Hematopoietic multipotent progenitor cell treated with erythropoietin and hydrocortisone succinate and interleukin-3 and kit ligand, for 8 days (in vitro differentiated cells): ENCODE measurements around the gene CSNK1D.
"Not testable (repeated sequence)": the region's sequence is repeated elsewhere in the genome, so short reads cannot be mapped to it uniquely, and the experiment has no call there.

Experiments
- DNase-seq: peaks from one replicate; pipeline ENCODE4 v3.0.0-alpha.2; 2015

The CSNK1D gene

DNA sequence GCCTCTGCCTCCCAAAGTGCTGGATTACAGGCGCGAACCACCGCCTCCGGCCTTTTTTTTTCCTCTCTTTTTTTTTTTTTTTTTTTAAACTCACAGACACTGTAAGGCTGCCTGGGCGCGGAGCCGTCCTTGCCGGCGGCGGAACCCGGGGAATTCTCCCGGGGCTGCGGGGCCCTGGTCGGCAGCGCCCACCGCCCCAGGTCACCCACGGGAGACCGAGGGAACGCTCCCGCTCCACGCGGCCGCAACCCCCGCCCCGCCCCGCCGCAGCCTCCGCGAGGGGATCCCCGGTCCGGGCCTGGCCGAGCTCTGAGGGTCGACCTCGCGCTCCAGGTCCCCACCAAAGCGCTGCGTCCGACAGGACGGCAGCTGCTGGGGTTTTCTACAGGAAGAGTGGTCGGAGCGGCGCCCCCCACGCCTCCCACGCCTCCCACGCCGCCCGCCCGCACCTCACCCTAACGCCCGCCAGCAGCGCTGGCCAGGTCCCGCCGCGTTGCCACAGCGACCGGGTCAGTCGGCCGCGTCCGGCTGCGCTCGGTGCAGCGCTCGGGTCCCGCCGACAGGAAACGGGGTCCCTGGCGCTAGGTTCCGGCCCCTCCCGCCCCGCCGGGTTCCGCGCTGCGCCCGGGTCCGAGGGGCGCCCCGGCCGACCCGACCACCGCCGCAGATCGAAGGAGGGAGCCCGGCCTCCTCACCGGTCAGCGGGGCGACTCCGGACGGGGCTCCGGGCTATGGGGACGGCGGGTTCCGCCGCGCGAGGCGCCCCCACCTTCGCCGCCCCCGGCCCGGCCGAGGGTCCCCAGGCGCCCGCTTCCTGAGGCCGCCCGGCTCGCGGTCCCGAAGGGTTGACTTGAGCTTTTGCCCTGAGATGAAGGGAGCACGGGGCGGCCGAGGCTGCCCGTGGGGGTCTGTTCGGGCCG, 60.9 kb downstream of the CSNK1D start, which contains the start of gene CCDC57:
Gene CCDC57, minus strand, starts transcription at position 512 of the 920 bp plus-strand sequence. CDS start 10,898 bp downstream, outside the sequence.
- DNase-seq = peak; percentile 76

DNA sequence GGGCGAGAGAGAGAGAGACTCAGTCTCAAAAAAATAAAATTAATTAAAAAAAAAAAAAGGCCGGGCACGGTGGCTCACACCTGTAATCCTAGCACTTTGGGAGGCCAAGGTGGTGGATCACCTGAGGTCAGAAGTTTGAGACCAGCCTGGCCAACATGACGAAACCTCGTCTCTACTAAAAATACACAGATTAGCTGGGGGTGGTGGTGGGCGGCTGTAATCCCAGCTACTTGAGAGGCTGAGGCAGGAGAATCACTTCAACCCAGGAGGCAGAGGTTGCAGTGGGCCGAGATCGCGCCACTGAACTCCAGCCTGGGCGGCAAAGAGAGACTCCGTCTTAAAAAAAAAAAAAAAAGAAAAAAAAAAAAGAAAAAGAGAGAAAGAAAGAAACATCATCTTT, 62.8 kb downstream of the CSNK1D start:
- DNase-seq = not testable (repeated sequence)

GRCh38 chr17:82205720-82206508, 67.6 kb downstream of the CSNK1D start:
- peak; percentile 91 for DNase-seq

DNA sequence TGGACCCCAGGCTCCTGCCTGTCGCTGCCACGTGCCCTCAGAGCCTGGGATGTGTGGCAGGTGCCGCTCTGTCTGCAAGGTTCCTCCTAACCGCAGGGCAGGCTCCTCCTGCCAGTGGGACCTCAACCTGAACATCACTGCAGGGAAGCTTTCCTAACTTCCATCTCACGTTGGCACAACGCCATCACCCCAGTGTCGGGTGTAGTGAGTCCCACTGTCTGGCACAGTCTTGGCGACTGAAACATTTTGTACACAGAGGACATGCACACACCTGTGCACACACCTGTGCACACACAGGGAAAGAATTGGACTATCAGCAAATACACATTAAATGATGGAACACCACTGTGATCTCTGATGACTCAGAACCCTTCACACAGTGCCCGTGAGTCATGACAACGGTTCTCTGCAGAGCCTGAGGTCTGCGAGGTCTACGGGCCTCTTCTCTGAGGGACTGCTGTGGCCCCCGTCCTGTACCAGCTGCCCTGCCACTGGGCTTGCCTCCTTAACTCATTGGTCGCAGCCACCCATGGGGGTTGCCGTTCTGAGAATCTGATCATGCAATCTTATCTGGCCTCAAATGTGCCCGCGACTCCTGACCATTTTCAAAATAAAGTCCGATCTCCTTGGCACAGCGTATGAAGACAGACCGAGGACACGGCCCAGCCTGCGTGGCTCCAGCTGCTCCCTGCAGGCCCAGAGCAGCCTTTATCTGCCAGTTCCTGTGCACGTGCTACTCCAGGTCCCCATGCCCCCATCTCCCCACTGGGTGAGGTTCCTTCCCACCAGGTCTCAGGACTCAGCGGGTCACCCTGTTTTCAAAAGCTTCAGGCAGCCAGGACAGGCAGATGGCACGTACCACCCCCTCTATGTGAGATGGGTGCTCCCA, 68.4 kb downstream of the CSNK1D start:
- DNase-seq = peak; percentile 72

DNA sequence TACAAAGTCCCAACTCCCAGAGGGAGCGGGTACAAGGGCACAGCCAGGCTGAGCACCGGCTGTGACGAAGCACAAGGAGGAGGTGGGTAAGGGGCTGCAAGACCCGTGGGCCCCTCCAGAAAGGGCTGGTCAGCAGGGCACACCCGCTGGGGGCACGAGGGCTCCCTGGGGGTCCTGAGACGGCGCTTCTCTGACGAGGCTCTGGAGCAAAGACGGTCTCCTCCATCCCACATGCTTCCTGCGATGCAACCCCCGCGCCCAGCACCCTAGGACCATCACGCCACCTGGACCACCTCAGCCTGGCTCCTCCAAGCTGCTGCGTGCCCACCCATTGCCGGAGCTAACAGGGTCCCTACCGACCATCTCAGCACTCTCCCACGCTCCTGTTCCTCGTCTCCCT, 69.6 kb downstream of the CSNK1D start:
- DNase-seq = no peak

DNA sequence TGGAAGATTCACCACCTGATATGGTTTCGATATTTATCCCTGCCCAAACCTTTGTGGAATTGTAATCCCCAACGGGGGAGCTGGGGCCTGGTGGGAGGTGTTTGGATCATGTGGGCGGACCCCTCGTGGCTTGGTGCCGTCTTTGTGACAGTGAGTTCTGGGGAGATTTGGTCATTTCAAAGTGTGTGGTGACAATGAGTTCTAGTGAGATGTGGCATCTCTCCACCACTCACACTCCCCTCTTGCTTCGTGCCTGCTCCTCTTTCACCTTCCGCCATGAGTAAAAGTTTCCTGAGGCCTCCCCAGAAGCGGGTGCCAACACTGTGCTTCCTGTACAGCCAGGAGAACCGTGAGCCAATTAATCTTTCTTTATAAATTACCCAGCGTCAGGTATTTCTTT, 70.5 kb downstream of the CSNK1D start:
- no peak for DNase-seq

DNA sequence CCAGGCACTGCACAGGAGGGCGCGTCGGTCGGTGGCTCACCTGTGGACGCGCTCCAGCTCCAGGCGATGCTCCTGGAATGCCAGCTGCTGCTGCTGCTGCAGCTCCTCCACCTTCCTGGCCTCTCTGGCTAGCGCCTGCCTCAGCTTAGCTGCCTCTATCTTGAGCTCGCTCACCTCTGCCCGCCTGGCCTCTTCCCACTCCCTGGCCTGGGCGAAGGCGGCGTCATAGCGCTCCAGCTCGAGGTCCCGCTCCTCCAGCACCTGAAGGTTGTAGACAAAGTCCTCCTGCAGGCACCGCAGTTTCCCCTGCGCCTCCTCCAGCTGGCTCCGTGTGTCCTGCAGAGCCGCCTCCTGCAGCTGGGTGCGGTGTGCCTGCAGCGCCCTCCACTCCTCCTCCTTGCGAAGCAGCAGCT, 72.0 kb downstream of the CSNK1D start:
- no peak for DNase-seq

- peak; percentile 83 for DNase-seq
Observed at GRCh38 chr17:82200743-82201497, 72.6 kb downstream of the CSNK1D start.

DNA sequence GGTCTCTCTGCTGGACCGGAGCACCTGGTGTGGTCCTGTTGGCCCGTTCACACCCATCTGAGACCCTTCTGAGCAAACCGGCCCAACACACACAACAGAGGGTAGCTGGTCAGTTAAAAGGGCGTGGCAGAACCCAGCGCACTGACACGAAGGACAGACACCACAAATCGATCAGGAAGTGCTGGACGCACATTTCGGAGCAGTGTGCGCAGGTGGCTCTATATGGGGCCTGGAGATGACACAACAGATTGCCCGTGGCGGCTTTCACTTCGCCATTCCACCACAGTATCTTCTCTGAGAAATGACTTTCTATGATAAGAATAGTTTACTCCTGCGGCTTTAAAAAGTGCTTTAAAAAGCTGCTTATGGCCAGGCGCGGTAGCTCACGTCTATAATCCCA, 73.4 kb downstream of the CSNK1D start:
- DNase-seq = no peak

GRCh38 chr17:82199496-82199895, 74.0 kb downstream of the CSNK1D start:
- no peak for DNase-seq

- DNase-seq = no peak
Observed at GRCh38 chr17:82198092-82198491, 75.4 kb downstream of the CSNK1D start.

DNA sequence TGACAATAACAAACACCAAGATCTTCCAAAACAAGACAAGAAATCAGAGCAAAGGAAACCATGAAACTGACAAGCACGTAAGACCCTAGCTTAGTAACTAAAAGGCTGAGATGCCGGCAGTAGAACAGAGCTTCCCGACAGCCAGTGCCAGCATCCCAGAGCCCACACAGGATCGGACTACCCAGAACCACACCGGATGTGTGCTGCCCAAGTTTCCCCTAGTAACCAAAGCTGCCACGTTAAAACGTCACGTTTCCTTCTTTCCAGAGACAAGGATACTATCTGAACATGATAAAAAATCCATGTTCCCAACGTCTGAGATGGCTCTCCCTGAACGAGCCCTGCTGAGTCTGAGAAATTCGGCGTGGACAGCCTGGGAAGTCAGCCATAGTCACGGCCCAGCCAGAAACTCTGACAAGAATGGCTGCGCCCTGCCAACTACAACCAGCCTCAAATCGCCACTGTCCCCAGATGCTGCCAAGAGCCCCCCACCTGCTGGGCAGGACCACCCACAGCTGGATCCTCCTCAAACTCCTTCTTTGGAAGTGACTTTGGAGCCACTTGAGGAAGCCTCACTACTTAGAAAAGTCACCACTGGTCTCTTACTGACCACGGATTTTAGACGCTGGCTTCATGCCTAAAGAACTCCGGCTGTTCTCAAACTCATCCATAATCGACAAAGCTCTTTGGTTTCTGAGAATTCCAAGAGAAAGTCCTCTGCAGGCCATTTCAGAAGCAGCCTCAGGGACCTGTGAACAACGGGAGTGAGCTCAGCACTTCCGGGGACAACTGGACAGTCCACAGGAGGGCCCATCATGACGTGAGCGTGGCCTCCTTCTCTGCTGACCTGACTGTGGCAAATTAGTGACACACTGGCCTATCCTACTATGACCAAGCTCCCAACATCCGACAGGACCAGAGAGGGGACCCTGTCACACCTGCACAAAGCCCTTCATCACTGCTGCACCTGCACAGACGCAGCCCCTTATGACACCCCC, 77.5 kb downstream of the CSNK1D start:
- DNase-seq = no peak

GRCh38 chr17:82194765-82195164, 78.7 kb downstream of the CSNK1D start:
- no peak for DNase-seq

DNA sequence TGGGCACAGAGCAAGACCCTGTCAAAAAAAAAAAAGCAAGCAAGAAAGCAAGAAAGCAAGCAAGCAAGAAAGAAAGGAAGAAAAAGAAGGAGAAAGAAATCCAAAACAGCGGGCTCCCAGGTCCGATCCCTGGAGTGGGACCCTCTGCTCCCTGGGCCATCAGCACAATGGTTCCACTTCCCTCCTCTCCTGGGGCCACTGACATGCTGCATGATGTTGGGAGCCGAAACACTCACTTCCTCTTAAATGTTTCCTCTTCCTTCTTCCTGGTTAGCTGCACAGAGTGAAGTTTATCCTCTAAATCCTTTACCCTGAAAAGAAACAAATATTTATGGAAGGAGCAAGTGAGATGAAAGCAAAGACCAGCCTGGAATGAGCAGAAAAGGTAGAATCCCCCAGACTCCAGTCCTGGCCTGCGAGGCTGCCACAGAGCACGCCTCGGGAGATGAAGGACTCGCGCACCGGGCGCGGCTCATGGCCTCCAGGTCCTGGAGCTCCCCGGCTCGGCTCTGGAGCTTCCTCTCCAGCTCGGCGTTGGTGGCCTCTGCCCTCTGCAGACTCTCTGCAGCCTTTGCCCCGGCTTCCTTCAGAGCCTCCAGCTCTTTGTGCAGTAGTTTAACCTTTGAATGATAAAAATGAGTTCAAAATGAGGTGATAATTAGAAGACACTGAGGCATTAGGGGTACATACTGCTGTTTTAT, 79.8 kb downstream of the CSNK1D start:
- no peak for DNase-seq

DNA sequence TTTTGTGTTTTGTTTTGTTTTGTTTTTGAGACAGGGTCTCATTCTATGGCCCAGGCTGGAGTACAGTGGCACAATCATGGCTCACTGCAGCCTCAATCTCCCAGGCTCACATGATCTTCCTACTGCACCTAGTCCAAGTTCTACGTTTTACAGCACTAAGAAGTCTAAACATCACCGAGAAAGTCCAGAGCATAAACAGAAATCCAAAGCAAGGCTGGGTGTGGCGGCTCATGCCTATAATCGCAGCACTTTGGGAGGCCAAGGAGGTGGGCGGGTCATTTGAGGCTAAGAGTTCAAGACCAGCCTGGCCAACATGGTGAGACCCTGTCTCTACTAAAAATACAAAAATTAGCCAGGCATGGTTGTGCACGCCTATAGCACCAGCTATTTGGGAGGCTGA, 80.5 kb downstream of the CSNK1D start:
- not testable (repeated sequence) for DNase-seq
